Measurements from ENCODE around the gene CRYBB2.
"Not testable (repeated sequence)": the region's sequence is repeated elsewhere in the genome, so short reads cannot be mapped to it uniquely, and the experiment has no call there.

DNA sequence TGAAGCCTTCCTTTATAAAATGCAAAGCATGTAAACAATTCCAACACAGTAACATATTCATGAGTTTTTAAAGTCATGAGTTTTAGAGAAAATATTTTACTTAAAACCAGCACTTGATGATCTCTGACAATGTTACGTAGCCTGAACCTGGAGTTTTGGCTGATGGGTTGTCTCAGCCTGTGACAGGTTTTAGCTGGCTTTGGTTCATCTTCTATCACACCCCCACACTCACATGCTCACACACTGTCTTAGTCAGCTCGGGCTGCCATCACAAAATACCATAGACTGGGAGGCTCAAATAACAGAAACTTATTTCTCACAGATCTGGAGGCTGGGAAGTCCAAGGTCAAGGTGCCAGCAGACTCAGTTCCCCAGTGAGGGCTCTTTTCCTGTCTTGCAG, 50.6 kb downstream of the CRYBB2 start:
- TF ChIP-seq ARNT (IDR thresholded peaks at IDR 0.05); HDGF (IDR thresholded peaks at IDR 0.05; ENCODE audit: borderline replicate concordance); SUZ12 (IDR thresholded peaks at IDR 0.05); ZNF384 (IDR thresholded peaks at IDR 0.05): not testable (repeated sequence)

Measured in HEK293T (cell line).